Bone marrow (tissue), 2 donors: Measurements from ENCODE around the gene RAVER1.
A peak's percentile ranks its signal among the peaks of the same experiment; 100 is the strongest.
"Not testable (repeated sequence)": the region's sequence is repeated elsewhere in the genome, so short reads cannot be mapped to it uniquely, and the experiment has no call there.

Source experiments
- DNase-seq, 2 donors: peaks; one replicate each; lab custom pipeline; 2025; lab: John Stamatoyannopoulos, UW

The RAVER1 gene

DNA sequence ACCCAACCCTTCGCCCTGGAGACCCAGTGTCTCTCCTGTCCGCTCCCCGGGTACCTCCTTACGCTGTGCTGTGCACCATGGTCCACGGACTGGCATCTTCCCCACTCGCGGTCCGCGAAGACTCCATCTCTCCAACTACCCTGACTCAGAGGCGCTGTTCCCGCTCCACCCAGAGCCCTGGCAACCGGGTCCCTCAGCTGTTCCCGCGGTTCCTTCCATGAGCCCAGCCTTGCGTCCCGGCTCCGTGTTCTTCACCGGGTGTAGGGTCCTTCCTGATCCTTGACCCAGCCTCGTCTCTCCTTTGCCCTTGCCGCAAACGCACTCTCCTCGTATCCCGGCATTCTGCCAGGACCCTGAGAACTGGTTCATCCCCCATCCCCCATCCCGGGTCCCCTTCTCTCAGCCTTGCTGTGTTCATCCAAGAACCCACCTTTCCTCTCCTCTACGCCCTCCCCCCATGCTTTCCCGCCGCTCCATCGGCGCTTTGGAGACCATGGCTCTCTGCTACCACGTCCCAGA lies 42.9 kb downstream of the RAVER1 start:
- no peak for DNase-seq

DNA sequence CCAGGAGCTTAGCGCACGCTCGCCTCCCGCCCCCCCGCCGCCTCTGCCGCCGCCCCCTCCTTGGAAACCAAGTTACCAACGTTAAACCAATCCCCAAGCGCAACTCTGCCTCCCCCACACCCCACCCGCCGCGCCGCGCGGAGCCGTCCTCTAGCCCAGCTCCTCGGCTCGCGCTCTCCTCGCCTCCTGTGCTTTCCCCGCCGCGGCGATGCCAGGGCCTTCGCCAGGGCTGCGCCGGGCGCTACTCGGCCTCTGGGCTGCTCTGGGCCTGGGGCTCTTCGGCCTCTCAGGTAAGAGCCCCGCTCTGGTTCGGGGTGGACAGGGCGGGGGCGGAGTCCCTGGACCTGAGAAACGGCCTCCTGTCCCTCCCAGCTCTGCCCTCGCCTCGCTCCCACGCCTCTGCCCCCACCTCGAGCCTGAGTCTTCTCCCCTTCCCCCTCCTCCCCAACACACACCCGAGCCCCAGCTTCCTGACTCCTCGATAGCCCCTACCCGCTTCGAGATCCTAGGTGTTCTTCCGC lies 43.4 kb downstream of the RAVER1 start, which contains the start of gene ICAM5:
Gene ICAM5 (plus strand): TSS at position 117 of the 521 bp plus-strand sequence. CDS start 92 bp downstream, at position 209.
- no peak for DNase-seq

DNA sequence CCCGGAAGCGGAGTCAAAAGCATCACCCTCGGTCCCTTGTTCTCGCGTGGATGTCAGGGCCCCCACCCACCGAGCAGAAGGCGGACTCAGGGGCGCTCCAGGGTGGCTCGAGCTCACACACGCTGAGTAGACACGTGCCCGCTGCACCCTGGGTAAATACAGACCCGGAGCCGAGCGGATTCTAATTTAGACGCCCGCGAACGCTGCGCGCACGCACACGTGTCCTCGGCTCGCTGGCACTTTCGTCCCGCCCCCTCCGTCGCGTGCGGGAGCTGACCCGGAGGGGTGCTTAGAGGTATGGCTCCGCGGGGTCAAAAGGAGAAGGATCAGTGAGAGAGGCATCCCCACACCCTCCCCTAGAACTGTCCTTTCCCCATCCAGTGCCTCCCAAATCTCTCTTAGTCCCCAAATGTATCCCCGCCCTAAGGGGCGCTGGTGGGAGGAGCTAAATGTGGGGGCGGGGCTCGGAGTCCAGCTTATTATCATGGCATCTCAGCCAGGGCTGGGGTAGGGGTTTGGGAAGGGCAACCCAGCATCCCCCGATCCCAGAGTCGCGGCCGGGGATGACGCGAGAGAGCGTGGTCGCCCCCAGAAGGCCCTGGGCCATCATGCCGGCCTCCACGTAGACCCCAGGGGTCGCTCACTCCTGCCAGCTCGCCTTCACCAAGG lies 44.0 kb downstream of the RAVER1 start:
- peak in 1 of 2 donors; percentile 35 for DNase-seq

DNA sequence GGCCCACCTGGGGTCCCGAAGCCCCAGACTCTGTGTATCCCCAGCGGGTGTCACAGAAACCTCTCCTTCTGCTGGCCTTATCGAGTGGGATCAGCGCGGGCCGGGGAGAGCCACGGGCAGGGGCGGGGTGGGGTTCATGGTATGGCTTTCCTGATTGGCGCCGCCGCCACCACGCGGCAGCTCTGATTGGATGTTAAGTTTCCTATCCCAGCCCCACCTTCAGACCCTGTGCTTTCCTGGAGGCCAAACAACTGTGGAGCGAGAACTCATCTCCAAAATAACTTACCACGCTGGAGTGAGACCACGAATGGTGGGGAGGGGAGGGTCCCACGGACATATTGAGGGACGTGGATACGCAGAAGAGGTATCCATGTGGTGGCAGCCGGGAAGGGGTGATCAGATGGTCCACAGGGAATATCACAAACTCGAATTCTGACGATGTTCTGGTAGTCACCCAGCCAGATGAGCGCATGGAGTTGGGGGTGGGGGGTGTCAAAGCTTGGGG lies 44.6 kb downstream of the RAVER1 start:
- no peak for DNase-seq

DNA sequence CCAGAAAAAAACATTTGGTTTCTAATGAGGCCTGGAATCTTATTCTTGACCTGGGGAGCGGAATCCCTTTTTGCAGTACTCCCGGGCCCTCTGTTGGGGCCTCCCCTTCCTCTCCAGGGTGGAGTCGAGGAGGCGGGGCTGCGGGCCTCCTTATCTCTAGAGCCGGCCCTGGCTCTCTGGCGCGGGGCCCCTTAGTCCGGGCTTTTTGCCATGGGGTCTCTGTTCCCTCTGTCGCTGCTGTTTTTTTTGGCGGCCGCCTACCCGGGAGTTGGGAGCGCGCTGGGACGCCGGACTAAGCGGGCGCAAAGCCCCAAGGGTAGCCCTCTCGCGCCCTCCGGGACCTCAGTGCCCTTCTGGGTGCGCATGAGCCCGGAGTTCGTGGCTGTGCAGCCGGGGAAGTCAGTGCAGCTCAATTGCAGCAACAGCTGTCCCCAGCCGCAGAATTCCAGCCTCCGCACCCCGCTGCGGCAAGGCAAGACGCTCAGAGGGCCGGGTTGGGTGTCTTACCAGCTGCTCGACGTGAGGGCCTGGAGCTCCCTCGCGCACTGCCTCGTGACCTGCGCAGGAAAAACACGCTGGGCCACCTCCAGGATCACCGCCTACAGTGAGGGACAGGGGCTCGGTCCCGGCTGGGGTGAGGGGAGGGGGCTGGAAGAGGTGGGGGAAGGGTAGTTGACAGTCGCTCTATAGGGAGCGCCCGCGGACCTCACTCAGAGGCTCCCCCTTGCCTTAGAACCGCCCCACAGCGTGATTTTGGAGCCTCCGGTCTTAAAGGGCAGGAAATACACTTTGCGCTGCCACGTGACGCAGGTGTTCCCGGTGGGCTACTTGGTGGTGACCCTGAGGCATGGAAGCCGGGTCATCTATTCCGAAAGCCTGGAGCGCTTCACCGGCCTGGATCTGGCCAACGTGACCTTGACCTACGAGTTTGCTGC lies 46.3 kb downstream of the RAVER1 start, which contains the start of gene ICAM4:
Gene ICAM4 (plus strand): TSS at position 153 of the 935 bp plus-strand sequence. CDS start 58 bp downstream, at position 211.
- DNase-seq: peak; percentile 40 to 71

DNA sequence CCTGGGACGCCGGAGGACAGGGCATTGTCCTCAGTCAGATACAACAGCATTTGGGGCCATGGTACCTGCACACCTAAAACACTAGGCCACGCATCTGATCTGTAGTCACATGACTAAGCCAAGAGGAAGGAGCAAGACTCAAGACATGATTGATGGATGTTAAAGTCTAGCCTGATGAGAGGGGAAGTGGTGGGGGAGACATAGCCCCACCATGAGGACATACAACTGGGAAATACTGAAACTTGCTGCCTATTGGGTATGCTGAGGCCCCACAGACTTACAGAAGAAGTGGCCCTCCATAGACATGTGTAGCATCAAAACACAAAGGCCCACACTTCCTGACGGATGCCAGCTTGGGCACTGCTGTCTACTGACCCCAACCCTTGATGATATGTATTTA lies 47.9 kb downstream of the RAVER1 start:
- DNase-seq: no peak

DNA sequence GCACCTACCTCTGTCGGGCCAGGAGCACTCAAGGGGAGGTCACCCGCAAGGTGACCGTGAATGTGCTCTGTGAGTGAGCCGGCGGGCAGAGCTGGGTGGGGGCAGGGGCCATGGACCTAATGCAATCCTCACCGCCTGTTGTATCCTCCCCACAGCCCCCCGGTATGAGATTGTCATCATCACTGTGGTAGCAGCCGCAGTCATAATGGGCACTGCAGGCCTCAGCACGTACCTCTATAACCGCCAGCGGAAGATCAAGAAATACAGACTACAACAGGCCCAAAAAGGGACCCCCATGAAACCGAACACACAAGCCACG lies 48.4 kb downstream of the RAVER1 start:
- no peak for DNase-seq

DNA sequence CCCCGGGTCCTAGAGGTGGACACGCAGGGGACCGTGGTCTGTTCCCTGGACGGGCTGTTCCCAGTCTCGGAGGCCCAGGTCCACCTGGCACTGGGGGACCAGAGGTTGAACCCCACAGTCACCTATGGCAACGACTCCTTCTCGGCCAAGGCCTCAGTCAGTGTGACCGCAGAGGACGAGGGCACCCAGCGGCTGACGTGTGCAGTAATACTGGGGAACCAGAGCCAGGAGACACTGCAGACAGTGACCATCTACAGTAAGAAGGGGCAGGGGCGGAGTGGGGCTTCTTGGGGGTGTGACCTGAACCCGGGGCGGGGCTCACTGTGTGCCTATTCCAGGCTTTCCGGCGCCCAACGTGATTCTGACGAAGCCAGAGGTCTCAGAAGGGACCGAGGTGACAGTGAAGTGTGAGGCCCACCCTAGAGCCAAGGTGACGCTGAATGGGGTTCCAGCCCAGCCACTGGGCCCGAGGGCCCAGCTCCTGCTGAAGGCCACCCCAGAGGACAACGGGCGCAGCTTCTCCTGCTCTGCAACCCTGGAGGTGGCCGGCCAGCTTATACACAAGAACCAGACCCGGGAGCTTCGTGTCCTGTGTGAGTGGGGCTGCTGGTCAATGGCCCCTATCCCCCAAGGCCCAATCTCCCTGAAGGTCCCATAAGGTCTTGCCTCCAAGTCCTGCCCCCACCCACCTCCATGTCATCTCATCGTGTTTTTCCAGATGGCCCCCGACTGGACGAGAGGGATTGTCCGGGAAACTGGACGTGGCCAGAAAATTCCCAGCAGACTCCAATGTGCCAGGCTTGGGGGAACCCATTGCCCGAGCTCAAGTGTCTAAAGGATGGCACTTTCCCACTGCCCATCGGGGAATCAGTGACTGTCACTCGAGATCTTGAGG lies 49.0 kb downstream of the RAVER1 start:
- no peak for DNase-seq

DNA sequence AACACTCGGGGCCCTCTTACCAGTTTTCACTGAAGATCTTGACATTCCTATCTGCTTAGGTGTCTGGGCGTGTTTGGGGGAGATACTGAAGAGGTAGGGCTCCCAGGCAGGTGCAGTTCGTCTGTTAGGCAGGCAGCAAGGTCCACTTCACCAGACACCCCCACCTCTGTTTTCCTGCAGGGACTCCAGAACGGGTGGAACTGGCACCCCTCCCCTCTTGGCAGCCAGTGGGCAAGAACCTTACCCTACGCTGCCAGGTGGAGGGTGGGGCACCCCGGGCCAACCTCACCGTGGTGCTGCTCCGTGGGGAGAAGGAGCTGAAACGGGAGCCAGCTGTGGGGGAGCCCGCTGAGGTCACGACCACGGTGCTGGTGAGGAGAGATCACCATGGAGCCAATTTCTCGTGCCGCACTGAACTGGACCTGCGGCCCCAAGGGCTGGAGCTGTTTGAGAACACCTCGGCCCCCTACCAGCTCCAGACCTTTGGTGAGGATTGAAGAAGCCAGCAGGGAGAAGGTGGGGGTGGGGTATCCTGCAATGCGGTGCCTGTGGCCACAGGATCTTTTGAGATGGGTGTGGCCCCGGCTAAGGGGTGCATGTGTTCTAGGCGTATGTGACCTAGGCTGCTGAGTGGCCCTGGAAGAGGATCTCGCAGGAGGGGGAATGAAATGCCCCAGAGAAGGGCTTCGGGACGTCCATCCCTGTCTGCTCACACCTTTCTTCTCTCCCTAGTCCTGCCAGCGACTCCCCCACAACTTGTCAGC lies 49.8 kb downstream of the RAVER1 start:
- no peak for DNase-seq

DNA sequence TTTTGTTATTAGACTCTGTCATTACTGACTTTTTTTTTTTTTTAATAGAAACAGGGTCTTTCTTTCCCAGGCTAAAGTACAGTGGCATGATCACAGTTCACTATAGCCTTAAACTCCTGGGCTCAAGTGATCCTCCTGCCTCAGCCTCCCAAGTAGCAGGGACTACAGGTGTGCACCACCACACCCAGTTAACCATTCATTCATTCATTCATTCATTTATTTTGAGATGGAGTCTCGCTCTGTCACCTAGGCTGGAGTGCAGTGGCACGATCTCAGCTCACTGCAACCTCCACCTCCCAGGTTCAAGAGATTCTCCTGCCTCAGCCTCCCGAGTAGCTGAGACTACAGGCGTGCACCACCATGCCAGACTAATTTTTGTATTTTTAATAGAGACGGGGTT lies 51.3 kb downstream of the RAVER1 start:
- not testable (repeated sequence) for DNase-seq

DNA sequence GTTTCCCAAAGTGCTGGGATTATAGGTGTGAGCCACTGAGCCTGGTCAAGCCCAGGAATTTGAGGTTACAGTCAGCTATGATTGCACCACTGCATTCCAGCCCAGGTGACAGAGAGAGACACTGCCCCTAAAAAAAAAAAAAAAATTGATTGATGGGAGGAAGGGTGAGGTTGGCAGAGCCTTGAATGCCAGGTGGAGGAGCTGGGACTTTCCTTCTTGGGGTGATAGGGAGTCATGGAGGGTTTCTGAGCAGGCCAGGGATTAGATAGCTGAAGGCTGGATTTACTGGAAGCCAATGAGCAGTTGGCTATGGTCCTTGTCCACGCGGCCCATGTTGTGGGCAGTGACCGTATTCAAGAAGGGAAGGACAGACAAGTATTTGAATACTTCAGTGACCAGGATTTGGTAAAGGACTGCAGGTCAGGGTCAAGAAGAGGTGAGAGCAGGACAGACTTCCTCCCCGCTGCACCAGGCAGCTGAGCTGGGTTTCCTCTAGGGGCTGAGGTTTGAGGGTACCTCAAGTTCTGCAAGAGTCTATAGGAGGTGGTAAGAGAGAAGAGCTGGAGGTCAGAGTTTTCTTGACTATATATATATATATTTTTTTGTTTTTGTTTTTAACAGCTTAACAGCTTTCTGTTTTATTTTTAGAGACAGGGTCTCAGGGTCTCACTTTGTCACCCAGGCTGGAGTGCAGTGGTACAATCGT lies 53.4 kb downstream of the RAVER1 start:
- no peak for DNase-seq

DNA sequence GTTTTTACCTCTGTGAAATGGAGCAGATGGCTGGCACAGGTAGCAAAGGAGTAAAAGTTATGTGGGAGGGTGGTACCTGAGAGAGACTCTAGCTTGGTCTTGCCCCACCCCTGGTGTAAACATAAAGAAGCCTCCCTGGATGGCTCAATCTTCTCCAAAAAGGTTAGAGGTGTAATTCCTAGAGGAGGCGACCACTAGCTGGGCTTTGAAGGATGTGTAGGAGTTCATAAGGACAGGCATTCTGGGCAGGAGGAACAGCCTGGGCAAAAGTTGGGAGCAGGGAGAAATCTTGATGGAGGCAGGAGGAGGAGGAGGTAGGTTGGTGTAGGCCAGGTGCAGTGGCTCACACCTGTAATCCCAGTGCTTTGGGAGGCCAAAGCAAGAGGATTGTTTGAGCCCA lies 54.4 kb downstream of the RAVER1 start:
- no peak for DNase-seq

DNA sequence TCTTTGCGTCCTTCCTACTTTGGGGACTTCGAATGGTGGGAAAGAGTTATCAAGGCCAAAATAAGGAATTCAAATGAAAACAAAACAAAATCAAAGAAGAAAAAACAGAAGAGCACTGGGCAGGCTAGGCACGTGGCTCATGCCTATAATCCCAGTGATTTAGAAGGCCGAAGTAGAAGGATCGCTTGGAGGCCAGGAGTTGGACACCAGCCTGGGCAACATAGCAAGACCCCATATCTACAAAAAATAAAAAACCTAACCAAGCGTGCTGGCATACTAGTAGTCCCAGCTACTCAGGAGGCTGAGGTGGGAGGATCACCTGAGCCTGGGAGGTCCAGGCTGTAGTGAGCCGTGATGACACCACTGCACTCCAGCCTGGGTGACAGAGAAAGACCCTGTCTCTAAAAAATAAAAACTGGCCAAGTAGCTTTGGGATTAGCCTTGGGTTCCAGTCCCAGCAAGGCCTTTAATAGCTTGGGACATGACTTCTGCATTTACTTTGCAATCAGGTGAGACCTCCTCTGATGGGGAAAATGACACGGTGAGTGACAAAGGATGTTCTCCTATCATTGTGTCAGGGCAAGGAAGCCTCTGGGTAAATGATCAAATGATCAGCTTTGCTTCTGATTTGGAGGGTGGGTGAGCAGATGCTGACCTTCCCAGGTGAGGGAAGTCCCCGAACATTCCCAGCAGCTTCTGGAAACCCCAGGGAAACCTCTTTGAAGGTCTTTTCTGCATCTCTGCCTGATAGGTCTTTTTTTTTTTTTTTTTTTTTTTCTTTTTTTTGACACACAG lies 55.3 kb downstream of the RAVER1 start:
- DNase-seq: no peak

DNA sequence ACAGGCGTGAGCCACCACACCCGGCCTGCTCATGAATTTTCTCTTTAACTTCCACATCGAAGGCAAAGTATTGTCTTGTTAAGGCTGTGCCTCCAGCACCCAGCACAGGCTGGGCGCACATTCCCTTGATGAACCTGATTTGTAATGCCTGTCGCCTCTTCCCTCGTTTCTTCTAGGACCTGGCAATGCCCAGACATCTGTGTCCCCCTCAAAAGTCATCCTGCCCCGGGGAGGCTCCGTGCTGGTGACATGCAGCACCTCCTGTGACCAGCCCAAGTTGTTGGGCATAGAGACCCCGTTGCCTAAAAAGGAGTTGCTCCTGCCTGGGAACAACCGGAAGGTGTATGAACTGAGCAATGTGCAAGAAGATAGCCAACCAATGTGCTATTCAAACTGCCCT lies 58.7 kb downstream of the RAVER1 start:
- DNase-seq: no peak

DNA sequence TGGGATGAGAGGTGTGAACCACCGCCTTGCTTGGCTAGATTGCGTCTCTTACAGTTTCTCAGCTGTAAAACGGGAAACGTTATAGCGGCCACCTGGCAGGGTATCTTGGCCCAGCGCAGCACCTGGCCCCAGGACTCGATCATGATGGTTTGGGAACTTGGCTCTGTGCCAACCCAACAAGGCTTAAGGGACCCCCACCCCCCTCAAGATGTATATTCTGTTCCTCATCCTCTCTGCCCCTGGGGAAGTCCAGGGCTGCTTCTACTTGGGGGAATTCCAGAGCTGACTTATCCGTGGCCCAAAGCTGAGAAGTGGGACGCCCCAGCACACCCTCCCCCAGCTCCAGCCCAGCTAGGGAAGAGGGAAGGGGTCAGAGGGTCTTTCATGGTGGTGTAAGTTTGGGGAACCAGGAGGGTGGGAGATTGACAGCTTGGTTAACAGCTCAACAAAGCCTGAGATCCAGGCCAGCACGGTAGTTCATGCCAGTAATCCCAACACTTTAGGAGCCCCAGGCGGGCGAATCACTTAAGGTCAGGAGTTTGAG lies 61.7 kb downstream of the RAVER1 start:
- DNase-seq: no peak

DNA sequence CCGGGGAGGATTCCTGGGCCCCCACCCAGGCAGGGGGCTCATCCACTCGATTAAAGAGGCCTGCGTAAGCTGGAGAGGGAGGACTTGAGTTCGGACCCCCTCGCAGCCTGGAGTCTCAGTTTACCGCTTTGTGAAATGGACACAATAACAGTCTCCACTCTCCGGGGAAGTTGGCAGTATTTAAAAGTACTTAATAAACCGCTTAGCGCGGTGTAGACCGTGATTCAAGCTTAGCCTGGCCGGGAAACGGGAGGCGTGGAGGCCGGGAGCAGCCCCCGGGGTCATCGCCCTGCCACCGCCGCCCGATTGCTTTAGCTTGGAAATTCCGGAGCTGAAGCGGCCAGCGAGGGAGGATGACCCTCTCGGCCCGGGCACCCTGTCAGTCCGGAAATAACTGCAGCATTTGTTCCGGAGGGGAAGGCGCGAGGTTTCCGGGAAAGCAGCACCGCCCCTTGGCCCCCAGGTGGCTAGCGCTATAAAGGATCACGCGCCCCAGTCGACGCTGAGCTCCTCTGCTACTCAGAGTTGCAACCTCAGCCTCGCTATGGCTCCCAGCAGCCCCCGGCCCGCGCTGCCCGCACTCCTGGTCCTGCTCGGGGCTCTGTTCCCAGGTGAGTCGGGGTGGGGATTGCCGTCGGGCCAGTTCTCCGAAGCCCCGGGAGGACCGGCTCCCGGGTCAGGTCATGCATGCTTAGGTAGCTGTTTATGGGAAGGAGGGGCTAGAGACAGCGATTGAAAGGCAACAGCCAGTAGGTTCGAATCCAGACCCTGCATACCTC lies 62.5 kb downstream of the RAVER1 start, which contains the start of gene ICAM1:
Gene ICAM1 (plus strand): TSS at position 505 of the 779 bp plus-strand sequence. CDS start 40 bp downstream, at position 545.
- DNase-seq: peak; percentile 34 to 96

DNA sequence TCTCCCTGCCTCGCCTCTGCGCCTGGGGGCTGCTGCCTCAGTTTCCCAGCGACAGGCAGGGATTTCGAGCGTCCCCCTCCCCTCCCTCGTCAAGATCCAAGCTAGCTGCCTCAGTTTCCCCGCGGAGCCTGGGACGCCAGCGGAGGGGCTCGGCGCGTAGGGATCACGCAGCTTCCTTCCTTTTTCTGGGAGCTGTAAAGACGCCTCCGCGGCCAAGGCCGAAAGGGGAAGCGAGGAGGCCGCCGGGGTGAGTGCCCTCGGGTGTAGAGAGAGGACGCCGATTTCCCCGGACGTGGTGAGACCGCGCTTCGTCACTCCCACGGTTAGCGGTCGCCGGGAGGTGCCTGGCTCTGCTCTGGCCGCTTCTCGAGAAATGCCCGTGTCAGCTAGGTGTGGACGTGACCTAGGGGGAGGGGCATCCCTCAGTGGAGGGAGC lies 63.1 kb downstream of the RAVER1 start:
- DNase-seq: peak; percentile 53 to 96
